SU-DHL-6 (cell line): Measurements from ENCODE around the gene CHRNA4.

ENCODE experiments used
- CTCF ChIP-seq: fragments of 200-600 bp; sonication (generic); IDR thresholded peaks from one replicate; pipeline ENCODE4 v1.5.1; 2017; ENCODE audit warnings: antibody characterized with exemption, mild to moderate bottlenecking, low read length, moderate library complexity; ENCODE audit not compliant: insufficient read depth, poor library complexity, severe bottlenecking
- EZH2phosphoT487 ChIP-seq: fragments of 200-600 bp; sonication (generic), shearing (Covaris generic); conservative IDR thresholded peaks from 2 replicates; pipeline ENCODE4 v1.6.1; 2018; ENCODE audit warnings: mild to moderate bottlenecking, antibody characterized with exemption, low read length, moderate library complexity, mixed read lengths

- no peak for TF ChIP-seq CTCF
- TF ChIP-seq EZH2phosphoT487: no peak
These were observed 39.5 kb upstream of the CHRNA4 start for GRCh38 chr20:63400486-63401210.
